Stimulated activated naive CD8-positive, alpha-beta T cell treated with anti-CD3 and anti-CD28 coated beads, Interleukin-15, Interleukin-2, amounts not matched to agents 100 ng/mL and 50 ng/mL, for 24 hours (primary cell): ENCODE results near the gene SLC44A3.
"Not testable (repeated sequence)": the region's sequence is repeated elsewhere in the genome, so short reads cannot be mapped to it uniquely, and the experiment has no call there.

ENCODE experiments used
- H3K27ac Mint-ChIP-seq: one replicate; pipeline ENCODE4 v1.8.0; 2021; ENCODE audit warnings: mild to moderate bottlenecking, mixed read lengths
- H3K27me3 Mint-ChIP-seq: one replicate; pipeline ENCODE4 v1.8.0; 2021; ENCODE audit warnings: mixed read lengths
- H3K36me3 Mint-ChIP-seq: one replicate; pipeline ENCODE4 v1.8.0; 2021; ENCODE audit warnings: low read depth, mixed read lengths
- H3K4me1 Mint-ChIP-seq: one replicate; pipeline ENCODE4 v1.8.0; 2021; ENCODE audit warnings: low read depth, mixed read lengths
- H3K4me3 Mint-ChIP-seq: one replicate; pipeline ENCODE4 v1.8.0; 2021; ENCODE audit warnings: mild to moderate bottlenecking, mixed read lengths
- H3K9me3 Mint-ChIP-seq: one replicate; pipeline ENCODE4 v1.8.0; 2021; ENCODE audit warnings: mixed read lengths

Gene SLC44A3

DNA sequence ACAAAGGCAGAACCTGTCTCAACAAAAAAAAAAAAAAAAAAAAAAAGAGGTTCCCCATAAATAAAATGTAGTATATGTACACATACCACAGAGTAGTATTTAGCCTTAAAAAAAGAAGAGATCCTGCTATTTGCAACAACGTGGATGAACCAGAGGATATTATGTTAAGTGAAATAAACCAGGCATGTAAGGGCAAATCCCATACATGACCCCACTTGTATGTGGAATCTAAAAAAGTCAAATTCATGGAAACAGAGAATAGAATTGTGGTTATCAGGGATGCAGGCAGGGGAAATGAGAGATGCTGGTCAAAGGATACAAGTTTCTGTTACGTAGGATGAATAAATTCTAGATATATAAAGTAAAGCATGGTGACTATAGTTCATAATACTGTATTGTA is 16.7 kb downstream of the SLC44A3 start:
- no peaks in the 10 kb centered on the region for H3K9me3 Mint-ChIP-seq

GRCh38 chr1:94840381-94840780 is 20.2 kb downstream of the SLC44A3 start:
- H3K4me3 Mint-ChIP-seq, H3K27me3 Mint-ChIP-seq, H3K9me3 Mint-ChIP-seq, H3K36me3 Mint-ChIP-seq, H3K4me1 Mint-ChIP-seq, H3K27ac Mint-ChIP-seq: not testable (repeated sequence)

More for the DNA sequence above, 16.7 kb downstream of the SLC44A3 start:
- H3K27me3 Mint-ChIP-seq, result no peaks in the 10 kb centered on the region
- H3K4me1 Mint-ChIP-seq, result no peaks in the 10 kb centered on the region
- no peaks in the 10 kb centered on the region for H3K36me3 Mint-ChIP-seq
- no peak overlapping the region for H3K4me3 Mint-ChIP-seq
- no peak overlapping the region for H3K27ac Mint-ChIP-seq

DNA sequence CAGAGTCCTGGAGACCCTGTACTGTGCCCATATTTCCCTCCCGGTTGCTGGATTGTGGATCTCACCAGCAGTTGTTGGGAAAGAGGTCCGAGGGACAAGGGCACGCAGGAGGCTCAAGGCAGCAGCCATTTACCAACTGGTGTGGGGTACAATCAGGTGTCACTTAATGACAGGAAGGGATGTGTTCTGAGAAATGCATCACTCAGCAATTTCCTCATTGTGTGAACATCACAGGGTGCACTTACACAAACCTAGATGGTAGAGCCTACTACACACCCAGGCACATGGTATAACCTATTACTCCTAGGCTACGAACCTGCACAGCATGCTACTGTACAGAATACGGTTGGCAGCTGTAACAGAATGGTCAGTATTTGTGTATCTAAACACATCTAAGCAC is 20.7 kb downstream of the SLC44A3 start:
- Mint-ChIP-seq H3K36me3 (no peaks in the 10 kb centered on the region), H3K4me1 (no peaks in the 10 kb centered on the region), H3K4me3 (no peak overlapping the region), H3K9me3 (no peaks in the 10 kb centered on the region), H3K27me3 (peaks cover 5% of the 10 kb centered on the region), H3K27ac (no peak overlapping the region)

DNA sequence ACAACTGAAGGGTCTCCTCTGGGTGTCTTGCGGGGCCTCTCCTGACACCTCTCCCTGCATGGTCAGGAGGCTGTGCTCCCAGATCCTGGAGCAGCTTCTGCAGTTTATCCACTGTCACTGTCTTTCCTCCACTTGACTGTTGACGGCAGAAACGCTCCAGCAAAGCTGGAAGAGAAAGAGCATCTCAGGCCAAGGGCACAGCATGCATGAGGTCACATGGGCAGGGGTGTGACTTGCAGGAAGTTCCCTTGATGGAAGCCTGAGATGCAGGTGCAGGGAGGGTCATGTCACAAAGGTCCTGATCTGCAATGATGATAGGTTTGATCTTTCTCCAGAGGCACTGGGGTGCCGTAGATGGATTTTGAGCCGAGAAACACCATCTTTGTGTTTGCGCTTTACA is 23.3 kb downstream of the SLC44A3 start:
- peaks cover 5% of the 10 kb centered on the region for H3K27me3 Mint-ChIP-seq
- no peak overlapping the region for H3K27ac Mint-ChIP-seq
- no peaks in the 10 kb centered on the region for H3K4me1 Mint-ChIP-seq
- H3K4me3 Mint-ChIP-seq, result no peak overlapping the region
- no peaks in the 10 kb centered on the region for H3K9me3 Mint-ChIP-seq
- H3K36me3 Mint-ChIP-seq, result no peaks in the 10 kb centered on the region

GRCh38 chr1:94843846-94844245 is 23.7 kb downstream of the SLC44A3 start:
- Mint-ChIP-seq H3K36me3 (no peaks in the 10 kb centered on the region), H3K9me3 (no peaks in the 10 kb centered on the region), H3K27ac (no peak overlapping the region), H3K4me3 (no peak overlapping the region), H3K4me1 (no peaks in the 10 kb centered on the region), H3K27me3 (peaks cover 5% of the 10 kb centered on the region)

- H3K4me1 Mint-ChIP-seq, result no peaks in the 10 kb centered on the region
- no peaks in the 10 kb centered on the region for H3K36me3 Mint-ChIP-seq
- H3K4me3 Mint-ChIP-seq, result no peak overlapping the region
- no peaks in the 10 kb centered on the region for H3K9me3 Mint-ChIP-seq
- peaks cover 5% of the 10 kb centered on the region for H3K27me3 Mint-ChIP-seq
- no peak overlapping the region for H3K27ac Mint-ChIP-seq
Observed at GRCh38 chr1:94846308-94846707, 26.2 kb downstream of the SLC44A3 start.

GRCh38 chr1:94851571-94851970 is 31.4 kb downstream of the SLC44A3 start:
- Mint-ChIP-seq H3K27ac (no peak overlapping the region), H3K4me1 (no peaks in the 10 kb centered on the region)

GRCh38 chr1:94852788-94853187 is 32.6 kb downstream of the SLC44A3 start:
- no peaks in the 10 kb centered on the region for H3K36me3 Mint-ChIP-seq
- no peak overlapping the region for H3K27ac Mint-ChIP-seq
- no peaks in the 10 kb centered on the region for H3K4me1 Mint-ChIP-seq
- H3K9me3 Mint-ChIP-seq, result no peaks in the 10 kb centered on the region
- no peak overlapping the region for H3K4me3 Mint-ChIP-seq
- H3K27me3 Mint-ChIP-seq, result no peaks in the 10 kb centered on the region

More at GRCh38 chr1:94851571-94851970, 31.4 kb downstream of the SLC44A3 start:
- Mint-ChIP-seq H3K36me3 (no peaks in the 10 kb centered on the region), H3K9me3 (no peaks in the 10 kb centered on the region), H3K27me3 (no peaks in the 10 kb centered on the region), H3K4me3 (no peak overlapping the region)

GRCh38 chr1:94854458-94855306 is 34.5 kb downstream of the SLC44A3 start:
- peaks cover 4% of the 10 kb centered on the region for H3K27me3 Mint-ChIP-seq
- no peaks in the 10 kb centered on the region for H3K36me3 Mint-ChIP-seq
- H3K4me3 Mint-ChIP-seq, result no peak overlapping the region
- no peak overlapping the region for H3K27ac Mint-ChIP-seq
- no peaks in the 10 kb centered on the region for H3K4me1 Mint-ChIP-seq
- H3K9me3 Mint-ChIP-seq, result no peaks in the 10 kb centered on the region

DNA sequence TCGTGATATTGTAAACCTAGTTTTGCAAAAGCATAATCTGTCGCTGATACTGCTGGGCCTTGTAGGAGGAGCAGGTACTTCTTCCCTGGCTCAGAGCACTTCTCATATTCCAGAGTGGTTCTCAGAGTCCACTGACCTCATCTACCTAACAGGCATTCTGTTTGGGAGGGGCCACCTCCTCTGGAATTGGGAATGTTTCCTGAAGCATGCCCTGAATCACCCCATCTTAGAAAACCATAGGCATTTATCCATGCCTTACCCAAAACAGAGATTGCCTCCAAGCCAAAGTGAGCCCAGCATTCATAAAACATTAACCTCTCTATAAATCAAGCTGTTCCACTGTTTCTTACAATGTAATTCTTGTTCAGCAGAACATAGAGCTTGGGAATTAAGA is 35.1 kb downstream of the SLC44A3 start:
- Mint-ChIP-seq H3K4me1 (no peaks in the 10 kb centered on the region), H3K4me3 (no peak overlapping the region), H3K36me3 (no peaks in the 10 kb centered on the region), H3K9me3 (no peaks in the 10 kb centered on the region), H3K27me3 (peaks cover 4% of the 10 kb centered on the region), H3K27ac (no peak overlapping the region)

GRCh38 chr1:94856004-94856403 is 35.8 kb downstream of the SLC44A3 start:
- Mint-ChIP-seq H3K36me3 (no peaks in the 10 kb centered on the region), H3K9me3 (no peaks in the 10 kb centered on the region), H3K27ac (no peak overlapping the region), H3K27me3 (peaks cover 4% of the 10 kb centered on the region), H3K4me3 (no peak overlapping the region), H3K4me1 (no peaks in the 10 kb centered on the region)

DNA sequence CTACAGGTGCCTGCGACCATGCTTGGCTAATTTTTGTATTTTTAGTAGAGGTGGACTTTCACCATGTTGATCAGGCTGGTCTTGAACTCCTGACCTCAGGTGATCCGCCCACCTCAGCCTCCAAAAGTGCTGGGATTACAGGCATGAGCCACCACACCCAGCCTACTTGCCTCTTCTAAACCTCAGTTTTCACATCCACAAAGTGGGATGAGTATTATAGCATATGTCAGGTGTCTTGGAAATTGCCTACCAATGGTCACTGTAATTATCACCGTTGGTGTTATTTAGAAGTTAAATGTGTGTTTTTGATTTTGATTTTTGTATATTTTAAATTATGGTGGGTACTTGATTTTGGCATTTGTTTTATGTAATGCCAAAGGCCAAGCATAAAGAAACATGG is 36.7 kb downstream of the SLC44A3 start:
- H3K9me3 Mint-ChIP-seq, result no peaks in the 10 kb centered on the region
- peaks cover 4% of the 10 kb centered on the region for H3K27me3 Mint-ChIP-seq
- no peak overlapping the region for H3K4me3 Mint-ChIP-seq
- no peak overlapping the region for H3K27ac Mint-ChIP-seq
- H3K4me1 Mint-ChIP-seq, result no peaks in the 10 kb centered on the region
- no peaks in the 10 kb centered on the region for H3K36me3 Mint-ChIP-seq

DNA sequence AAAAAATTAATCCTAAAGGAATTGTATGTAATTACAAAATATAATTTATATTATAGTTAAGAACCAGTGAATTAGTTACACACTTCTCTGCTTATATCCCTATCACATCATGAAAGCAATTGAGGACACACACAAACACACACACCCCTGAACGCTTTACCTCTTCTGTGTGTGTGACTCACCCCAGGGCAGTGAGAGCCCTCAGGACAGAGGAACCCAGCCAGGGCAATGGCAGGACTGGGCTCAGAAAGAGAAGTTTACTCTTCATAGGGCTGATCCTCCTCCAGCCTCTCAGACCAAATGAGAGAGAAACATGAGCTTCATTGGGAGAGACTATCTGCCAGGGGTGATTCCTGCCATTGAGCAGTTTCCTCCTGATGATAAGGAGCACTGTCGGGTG is 38.1 kb downstream of the SLC44A3 start:
- Mint-ChIP-seq H3K9me3 (no peaks in the 10 kb centered on the region), H3K27ac (no peak overlapping the region), H3K4me3 (no peak overlapping the region), H3K27me3 (peaks cover 4% of the 10 kb centered on the region), H3K4me1 (no peaks in the 10 kb centered on the region), H3K36me3 (no peaks in the 10 kb centered on the region)

DNA sequence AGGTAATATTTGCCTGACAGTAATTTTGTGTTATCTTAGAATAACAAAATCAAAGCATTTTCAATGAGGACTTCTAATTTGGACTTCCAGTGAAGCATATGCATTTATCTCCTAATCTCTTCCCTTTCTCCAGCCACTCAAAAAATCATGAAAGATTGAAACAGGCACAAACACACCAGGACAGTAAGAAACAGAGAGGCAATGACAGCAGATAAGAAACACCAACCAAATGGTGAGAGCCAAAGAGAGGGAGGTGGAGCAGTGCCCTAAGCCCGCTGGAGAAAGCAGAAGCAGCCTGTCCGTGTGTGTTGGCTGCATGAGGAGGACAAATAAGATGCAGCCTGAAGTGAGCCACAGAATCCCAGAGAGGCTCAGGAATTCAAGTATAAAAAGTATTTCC is 39.0 kb downstream of the SLC44A3 start:
- Mint-ChIP-seq H3K9me3 (no peaks in the 10 kb centered on the region), H3K27me3 (peaks cover 4% of the 10 kb centered on the region), H3K4me3 (no peak overlapping the region), H3K27ac (no peak overlapping the region), H3K36me3 (no peaks in the 10 kb centered on the region), H3K4me1 (no peaks in the 10 kb centered on the region)

DNA sequence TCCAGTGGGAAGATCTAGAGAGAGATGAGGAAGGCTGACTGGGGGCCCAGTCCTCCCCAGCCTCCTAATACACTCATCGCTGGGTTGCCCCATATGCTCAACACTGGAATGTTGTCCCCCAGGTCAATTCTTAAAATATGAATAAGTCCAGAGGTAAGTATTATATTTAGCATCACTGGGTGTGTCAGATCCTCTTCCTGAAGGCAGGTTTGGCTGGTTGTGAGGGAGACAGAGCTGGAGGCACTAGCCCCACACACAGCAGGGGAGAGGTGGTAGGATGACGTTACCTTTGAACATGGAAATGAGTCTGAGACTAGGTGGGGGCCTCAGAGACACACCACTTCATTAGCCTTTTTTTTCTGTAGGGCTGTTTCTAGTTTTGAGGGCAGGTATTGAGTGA is 42.6 kb downstream of the SLC44A3 start:
- no peak overlapping the region for H3K4me3 Mint-ChIP-seq
- H3K4me1 Mint-ChIP-seq, result no peaks in the 10 kb centered on the region
- H3K36me3 Mint-ChIP-seq, result no peaks in the 10 kb centered on the region
- no peaks in the 10 kb centered on the region for H3K9me3 Mint-ChIP-seq
- peaks cover 4% of the 10 kb centered on the region for H3K27me3 Mint-ChIP-seq
- no peak overlapping the region for H3K27ac Mint-ChIP-seq

DNA sequence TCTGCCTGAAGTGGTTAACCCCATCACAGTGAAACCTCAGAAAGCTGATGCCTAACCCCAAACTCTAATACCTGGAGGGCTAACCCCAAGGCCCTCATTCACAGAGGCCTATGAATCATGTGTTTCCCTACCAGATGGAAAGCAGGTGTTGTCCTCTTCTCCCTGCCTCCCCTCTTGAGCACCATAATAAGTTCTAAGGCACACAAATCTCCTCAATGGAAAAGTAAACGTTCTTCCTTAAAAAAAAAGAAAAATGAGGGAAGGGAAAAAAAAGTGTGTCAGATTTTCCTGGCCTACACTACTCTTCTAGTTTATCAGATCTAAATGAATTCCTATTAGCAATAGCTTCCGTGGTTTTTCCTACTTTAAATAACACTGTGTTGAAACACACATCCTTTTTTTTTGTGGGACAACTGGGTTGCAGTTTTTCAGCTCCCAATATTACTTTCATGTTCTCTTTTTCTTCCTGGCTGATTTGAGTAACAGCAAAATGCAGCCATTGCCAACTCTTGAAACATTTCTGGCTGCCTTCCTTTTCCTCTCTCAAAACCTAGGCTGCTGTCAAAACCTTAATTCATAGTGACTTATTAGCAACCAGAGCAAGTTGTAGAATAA is 43.2 kb downstream of the SLC44A3 start:
- Mint-ChIP-seq H3K27me3 (peaks cover 4% of the 10 kb centered on the region), H3K9me3 (no peaks in the 10 kb centered on the region), H3K36me3 (no peaks in the 10 kb centered on the region), H3K4me1 (no peaks in the 10 kb centered on the region), H3K4me3 (no peak overlapping the region), H3K27ac (no peak overlapping the region)
